ENCODE results near the gene DPH1. TPM values are rescaled to one million over a fixed set of nuclear protein-coding genes. Genes with fewer than 3 reads are reported as not detected.

The DPH1 gene
- total RNA-seq, 2 donors from 2014 or later = 31.1 to 48.3 TPM

DNA sequence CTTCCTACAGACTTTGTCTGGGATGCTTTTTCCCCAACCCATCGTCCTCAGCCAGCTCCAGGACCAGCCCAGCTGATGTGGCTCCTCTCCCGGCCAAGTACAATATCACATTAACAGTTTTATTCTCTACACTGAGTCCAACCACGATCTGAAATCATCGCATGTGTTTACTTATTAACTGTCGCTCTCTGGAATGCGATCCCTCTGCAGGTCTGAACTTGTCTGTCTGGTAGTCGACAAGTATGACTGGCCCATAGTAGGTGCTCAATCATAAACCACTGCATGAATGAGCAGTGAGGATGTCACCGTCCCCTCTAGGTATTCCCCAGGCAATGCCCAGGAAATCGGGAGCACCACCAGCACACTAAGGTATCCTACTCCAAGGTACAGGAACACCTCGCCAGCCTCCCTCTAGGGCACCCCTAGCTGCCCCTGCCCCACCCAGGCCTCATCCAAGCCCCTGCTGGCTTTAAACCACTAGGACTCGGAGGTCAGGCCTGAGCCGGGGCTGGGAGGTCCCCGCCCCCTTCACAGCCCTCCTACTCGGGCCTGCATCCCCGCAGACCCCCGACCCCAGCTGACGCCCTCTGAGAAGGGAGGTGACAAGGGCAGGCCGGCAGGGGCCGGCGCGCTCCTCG lies 32.5 kb upstream of the DPH1 start:
- Mint-ChIP-seq H3K27me3 (ENCODE audit: insufficient read depth) (peaks cover 24% of the 10 kb centered on the region), H3K27ac (peak overlapping the region; percentile 56)

DNA sequence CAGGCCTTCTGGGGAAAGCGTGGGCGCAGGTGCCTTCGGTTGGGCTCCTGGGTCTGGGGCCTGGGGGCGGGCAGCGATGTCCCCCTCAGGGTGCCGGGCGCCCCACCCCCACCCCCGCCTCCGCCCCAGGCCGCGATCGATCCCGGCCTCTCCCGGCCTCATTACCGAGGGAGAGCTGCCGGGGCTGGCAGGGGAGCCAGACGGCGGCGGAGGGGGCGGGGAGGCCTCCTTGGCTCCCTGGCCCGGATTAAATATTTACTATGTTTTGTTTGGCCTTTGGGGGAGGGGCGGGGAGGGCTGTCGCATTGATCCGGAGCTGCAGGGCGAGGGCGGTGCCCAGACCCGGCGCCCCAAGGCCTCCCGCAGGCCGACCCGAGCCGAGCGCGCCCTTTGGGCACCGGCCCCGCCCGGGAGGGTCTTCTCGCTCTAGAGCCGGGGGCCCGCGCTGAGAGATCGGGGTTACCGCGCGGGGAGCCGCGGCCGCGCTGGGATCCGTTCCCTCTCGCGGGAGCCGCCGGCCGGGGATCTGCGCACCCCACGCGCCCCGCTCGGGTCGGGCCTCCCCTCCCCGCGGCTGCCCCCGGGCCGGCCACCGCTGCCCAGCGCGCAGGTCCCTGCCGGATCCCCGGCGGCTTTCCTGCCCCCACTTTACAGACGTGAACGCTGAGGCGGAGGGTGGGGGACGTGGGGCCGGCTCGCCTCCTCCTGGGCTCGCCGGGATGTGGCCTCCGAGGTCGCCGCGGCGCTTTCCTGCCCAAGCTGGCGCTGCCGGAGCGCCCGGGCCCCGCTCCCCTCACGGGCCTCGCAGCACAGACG lies 31.8 kb upstream of the DPH1 start:
- H3K36me3 ChIP-seq (ENCODE audit: control insufficient read depth, insufficient read depth, low read length) = peaks cover 12% of the 10 kb centered on the region
- Mint-ChIP-seq H3K27ac (no peak overlapping the region), H3K4me1 (peaks cover 36% of the 10 kb centered on the region), H3K9me3 (no peaks in the 10 kb centered on the region), H3K27me3 (ENCODE audit: insufficient read depth) (peaks cover 18% of the 10 kb centered on the region), H3K36me3 (ENCODE audit: low read depth) (peaks cover 2% of the 10 kb centered on the region), H3K4me3 (no peak overlapping the region)
- TF ChIP-seq, protein P1, sequence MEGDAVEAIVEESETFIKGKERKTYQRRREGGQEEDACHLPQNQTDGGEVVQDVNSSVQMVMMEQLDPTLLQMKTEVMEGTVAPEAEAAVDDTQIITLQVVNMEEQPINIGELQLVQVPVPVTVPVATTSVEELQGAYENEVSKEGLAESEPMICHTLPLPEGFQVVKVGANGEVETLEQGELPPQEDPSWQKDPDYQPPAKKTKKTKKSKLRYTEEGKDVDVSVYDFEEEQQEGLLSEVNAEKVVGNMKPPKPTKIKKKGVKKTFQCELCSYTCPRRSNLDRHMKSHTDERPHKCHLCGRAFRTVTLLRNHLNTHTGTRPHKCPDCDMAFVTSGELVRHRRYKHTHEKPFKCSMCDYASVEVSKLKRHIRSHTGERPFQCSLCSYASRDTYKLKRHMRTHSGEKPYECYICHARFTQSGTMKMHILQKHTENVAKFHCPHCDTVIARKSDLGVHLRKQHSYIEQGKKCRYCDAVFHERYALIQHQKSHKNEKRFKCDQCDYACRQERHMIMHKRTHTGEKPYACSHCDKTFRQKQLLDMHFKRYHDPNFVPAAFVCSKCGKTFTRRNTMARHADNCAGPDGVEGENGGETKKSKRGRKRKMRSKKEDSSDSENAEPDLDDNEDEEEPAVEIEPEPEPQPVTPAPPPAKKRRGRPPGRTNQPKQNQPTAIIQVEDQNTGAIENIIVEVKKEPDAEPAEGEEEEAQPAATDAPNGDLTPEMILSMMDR (conservative IDR thresholded peaks at IDR 0.05) = peak; percentile 11
- no peak overlapping the region for H3K27ac ChIP-seq (ENCODE audit: low read depth, low read length)
- no peak overlapping the region for H3K4me3 ChIP-seq (ENCODE audit: low read length)
- H3K27me3 ChIP-seq (ENCODE audit: control insufficient read depth, insufficient read depth, low read length, poor library complexity, severe bottlenecking) = no peaks in the 10 kb centered on the region
- H3K9ac ChIP-seq (ENCODE audit: extremely low read depth, low read length, poor library complexity, severe bottlenecking) = no peak overlapping the region
- WGBS, 2 experiments (ENCODE audit: insufficient coverage in 1 of 2, insufficient read length in 1 of 2) = 6 to 13% methylated on average over 24 to 88 of the region's 92 CpGs
- peaks cover 28% of the 10 kb centered on the region for H3K4me1 ChIP-seq (ENCODE audit: control insufficient read depth, insufficient read depth, low read length)
- DNase-seq = peak; percentile 94
- no peaks in the 10 kb centered on the region for H3K9me3 ChIP-seq (ENCODE audit: control insufficient read depth, low read length)

More for the DNA sequence above, 32.5 kb upstream of the DPH1 start:
- WGBS, 2 experiments (ENCODE audit: insufficient coverage in 1 of 2, insufficient read length in 1 of 2) = 33 to 72% methylated on average over 8 to 21 of the region's 22 CpGs
- no peak overlapping the region for H3K9ac ChIP-seq (ENCODE audit: extremely low read depth, low read length, poor library complexity, severe bottlenecking)
- DNase-seq = peak; percentile 93
- H3K4me3 ChIP-seq (ENCODE audit: low read length) = no peak overlapping the region
- H3K4me1 Mint-ChIP-seq = peaks cover 30% of the 10 kb centered on the region
- no peaks in the 10 kb centered on the region for H3K9me3 ChIP-seq (ENCODE audit: control insufficient read depth, low read length)
- no peaks in the 10 kb centered on the region for H3K9me3 Mint-ChIP-seq
- no peaks in the 10 kb centered on the region for H3K27me3 ChIP-seq (ENCODE audit: control insufficient read depth, insufficient read depth, low read length, poor library complexity, severe bottlenecking)
- H3K27ac ChIP-seq (ENCODE audit: low read depth, low read length) = no peak overlapping the region
- TF ChIP-seq, protein P1 (conservative IDR thresholded peaks at IDR 0.05) = peak; percentile 38
- H3K4me1 ChIP-seq (ENCODE audit: control insufficient read depth, insufficient read depth, low read length) = peaks cover 29% of the 10 kb centered on the region
- peaks cover 2% of the 10 kb centered on the region for H3K36me3 Mint-ChIP-seq (ENCODE audit: low read depth)
- H3K4me3 Mint-ChIP-seq = peak overlapping the region; percentile 24
- peaks cover 7% of the 10 kb centered on the region for H3K36me3 ChIP-seq (ENCODE audit: control insufficient read depth, insufficient read depth, low read length)

DNA sequence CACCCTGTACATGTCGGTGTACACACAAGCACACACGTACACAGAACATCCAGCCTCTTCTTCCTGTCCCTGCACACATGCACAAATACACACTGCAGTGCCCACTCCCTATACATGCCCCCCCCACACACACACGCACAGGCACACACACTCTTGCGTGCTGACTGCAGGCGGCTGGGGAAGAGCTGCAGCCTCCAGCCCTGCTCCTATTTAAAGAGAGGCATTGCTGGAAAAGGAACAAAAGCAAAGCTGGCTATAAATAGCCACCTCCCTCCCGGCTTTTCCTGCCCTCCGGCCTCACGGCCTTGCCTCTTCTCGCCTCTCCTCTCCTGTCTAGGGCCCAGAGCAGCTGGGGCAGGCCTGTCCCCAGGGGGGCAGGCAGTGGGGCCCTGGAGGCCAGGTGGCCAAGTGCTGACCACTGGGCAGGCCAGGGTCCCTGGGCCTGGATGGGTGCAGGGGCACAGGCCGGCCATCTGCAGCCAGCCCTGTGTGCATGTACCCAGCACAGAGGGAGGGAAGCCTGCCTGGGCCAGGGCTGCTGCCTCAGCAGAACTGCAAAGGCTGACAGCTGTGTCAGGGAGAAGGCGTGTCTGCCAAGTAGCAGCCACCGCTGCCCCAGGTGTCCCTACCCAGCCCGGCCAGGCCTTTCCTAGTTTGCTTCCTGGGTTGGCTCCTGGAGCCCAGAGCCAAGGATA lies 30.2 kb upstream of the DPH1 start:
- H3K36me3 ChIP-seq (ENCODE audit: control insufficient read depth, insufficient read depth, low read length) = peaks cover 14% of the 10 kb centered on the region
- WGBS, 2 experiments (ENCODE audit: insufficient coverage in 1 of 2, insufficient read length in 1 of 2) = 33 to 65% methylated on average over 7 to 13 of the region's 13 CpGs
- peak overlapping the region; percentile 72 for H3K27ac Mint-ChIP-seq
- no peak overlapping the region for H3K9ac ChIP-seq (ENCODE audit: extremely low read depth, low read length, poor library complexity, severe bottlenecking)
- H3K9me3 Mint-ChIP-seq = no peaks in the 10 kb centered on the region
- H3K4me1 Mint-ChIP-seq = peaks cover 37% of the 10 kb centered on the region
- no peak overlapping the region for H3K4me3 ChIP-seq (ENCODE audit: low read length)
- H3K36me3 Mint-ChIP-seq (ENCODE audit: low read depth) = peaks cover 3% of the 10 kb centered on the region
- DNase-seq = peak; percentile 86
- peak overlapping the region; percentile 93 for H3K27ac ChIP-seq (ENCODE audit: low read depth, low read length)
- H3K9me3 ChIP-seq (ENCODE audit: control insufficient read depth, low read length) = no peaks in the 10 kb centered on the region
- no peaks in the 10 kb centered on the region for H3K27me3 ChIP-seq (ENCODE audit: control insufficient read depth, insufficient read depth, low read length, poor library complexity, severe bottlenecking)
- peaks cover 11% of the 10 kb centered on the region for H3K27me3 Mint-ChIP-seq (ENCODE audit: insufficient read depth)
- peak overlapping the region; percentile 33 for H3K4me3 Mint-ChIP-seq
- TF ChIP-seq, protein P1 (conservative IDR thresholded peaks at IDR 0.05) = no peak
- peaks cover 28% of the 10 kb centered on the region for H3K4me1 ChIP-seq (ENCODE audit: control insufficient read depth, insufficient read depth, low read length)

Data from endodermal cell (in vitro differentiated cells).